PC-9 (cell line): ENCODE data around the gene KRT4. TPM values are rescaled to one million over a fixed set of nuclear protein-coding genes. Genes with fewer than 3 reads are reported as not detected.

Source experiments
- BruUV-seq: library from RNA; stranded (reverse); fragments of 400-500 nt; replicated peaks from 2 replicates; lab custom pipeline; 2021; lab: Mats Ljungman, UMichigan
- CTCF ChIA-PET: fragments of 300-600 bp; sonication (Branson Sonifier 250); formaldehyde crosslinking; loops from one replicate; lab custom pipeline; 2022; ENCODE audit warnings: antibody characterized with exemption; lab: Charles Lee
- POLR2A ChIA-PET: fragments of 300-600 bp; sonication (Branson Sonifier 250); formaldehyde crosslinking; loops from one replicate; lab custom pipeline; 2022; ENCODE audit warnings: antibody characterized with exemption; ENCODE audit not compliant: unreplicated experiment; lab: Charles Lee
- DNase-seq, 2 experiments: peaks; one replicate each; pipeline versions ENCODE4 v3.0.0 to v3.0.0-alpha.2; 2015 to 2022; ENCODE audit warnings: mixed read lengths in 1 of 2
- H2AFZ ChIP-seq: fragments of 200-600 bp; sonication (generic); 2 replicates; pipeline ENCODE4 v1.8.1; 2017; ENCODE audit warnings: antibody characterized with exemption
- H3F3A ChIP-seq: fragments of 200-600 bp; sonication (generic); 2 replicates; pipeline ENCODE4 v1.8.1; 2017; ENCODE audit warnings: antibody characterized with exemption, mild to moderate bottlenecking, low read depth; ENCODE audit not compliant: insufficient read depth
- H3K27ac ChIP-seq: fragments of 200-600 bp; sonication (generic); 2 replicates; pipeline ENCODE4 v1.6.1; 2016; ENCODE audit warnings: mixed run types
- H3K27me3 ChIP-seq: fragments of 200-600 bp; sonication (generic); 2 replicates; pipeline ENCODE4 v1.6.1; 2016; ENCODE audit warnings: low read depth, mixed run types; ENCODE audit not compliant: insufficient read depth
- H3K36me3 ChIP-seq: fragments of 200-600 bp; sonication (generic); 2 replicates; pipeline ENCODE4 v1.6.1; 2016; ENCODE audit warnings: low read depth, mixed run types
- H3K4me1 ChIP-seq: fragments of 200-600 bp; sonication (generic); replicated peaks from 2 replicates; pipeline ENCODE4 v1.6.1; 2016; ENCODE audit warnings: mixed run types; ENCODE audit not compliant: insufficient read depth
- H3K4me2 ChIP-seq: fragments of 200-600 bp; sonication (generic); 2 replicates; pipeline ENCODE4 v1.6.1; 2017; ENCODE audit warnings: mixed run types
- H3K4me3 ChIP-seq: fragments of 200-600 bp; sonication (generic); 2 replicates; pipeline ENCODE4 v1.6.1; 2016; ENCODE audit warnings: mixed run types
- H3K79me2 ChIP-seq: fragments of 200-600 bp; sonication (generic); 2 replicates; pipeline ENCODE4 v1.6.1; 2017; ENCODE audit warnings: low read depth, mixed run types
- H3K9me2 ChIP-seq: fragments of 200-600 bp; sonication (generic); 2 replicates; pipeline ENCODE4 v1.8.1; 2017; ENCODE audit warnings: mild to moderate bottlenecking; ENCODE audit not compliant: insufficient read depth
- H3K9me3 ChIP-seq: fragments of 200-600 bp; sonication (generic); 2 replicates; pipeline ENCODE4 v1.8.1; 2016; ENCODE audit warnings: low read depth; ENCODE audit not compliant: insufficient read depth
- H4K20me1 ChIP-seq: fragments of 200-600 bp; sonication (generic); 2 replicates; pipeline ENCODE4 v1.8.1; 2017; ENCODE audit not compliant: insufficient read depth
- EZH2 ChIP-seq: fragments of 200-600 bp; sonication (generic); IDR thresholded peaks from 2 replicates; pipeline ENCODE4 v1.8.0; 2017; ENCODE audit warnings: antibody characterized with exemption, low read depth
- intact Hi-C: fragments of 100-400 bp; cut with micrococcal nuclease; formaldehyde crosslinking; loops from one replicate; pipeline ENCODE4 v1.10.0; 2022; ENCODE audit not compliant: unreplicated experiment
- total RNA-seq: library from RNA; stranded (reverse); gene quantifications from 2 replicates; pipeline ENCODE4 v1.2.3, GENCODE V29; 2021
- TF ChIP-seq, protein P1 (sequence below): fragments of 200-600 bp; sonication (generic); conservative IDR thresholded peaks from 2 replicates; pipeline ENCODE4 v1.6.1; 2017; ENCODE audit warnings: mixed run types, antibody characterized with exemption, mild to moderate bottlenecking, moderate library complexity

The KRT4 gene
- total RNA-seq, 1 experiment from 2014 or later = 3.0 TPM

DNA sequence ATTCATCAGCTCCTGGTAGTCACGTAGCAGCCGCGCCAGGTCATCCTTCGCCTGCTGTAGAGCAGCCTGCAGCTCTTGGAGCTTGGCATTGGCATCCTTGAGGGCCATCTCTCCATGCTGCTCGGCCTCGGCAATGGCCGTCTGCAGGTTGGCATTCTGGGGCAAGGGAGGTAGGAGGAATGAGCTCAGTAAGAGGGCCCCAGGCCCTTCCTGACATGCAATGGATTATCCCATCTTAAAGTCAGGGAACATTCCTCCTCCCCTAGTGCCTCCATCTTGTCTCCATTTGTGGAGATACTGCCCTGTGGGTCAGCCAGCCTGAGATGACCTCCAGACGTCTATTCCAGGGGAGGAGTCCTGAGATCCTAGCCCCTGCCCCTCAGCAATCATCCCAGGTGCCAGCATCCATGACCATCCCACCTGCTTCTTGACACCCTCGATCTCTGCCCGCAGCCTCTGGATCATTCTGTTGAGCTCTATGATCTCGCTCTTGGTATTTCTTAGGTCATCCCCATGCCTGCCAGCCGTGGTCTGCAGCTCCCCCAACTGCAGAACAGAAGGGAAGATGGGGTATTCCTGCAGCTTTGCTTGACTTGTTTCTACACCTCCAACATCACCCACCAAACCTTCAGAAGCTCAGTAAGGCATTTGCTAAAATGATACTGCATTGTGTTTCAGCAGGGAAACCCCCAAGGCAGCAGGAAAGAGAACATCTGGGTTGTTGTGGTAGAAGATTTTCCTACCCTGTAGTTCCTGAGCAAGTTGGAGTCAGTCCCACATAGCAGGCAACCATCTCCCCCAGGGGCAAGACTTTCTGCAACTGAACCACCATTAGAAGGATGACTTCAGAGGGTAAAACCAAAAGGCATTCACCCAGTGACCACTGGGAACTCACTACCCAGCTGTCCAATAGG is 22.4 kb downstream of the KRT4 start:
- no peak overlapping the region for H3K4me2 ChIP-seq
- peaks cover 12% of the 10 kb centered on the region; the same call in 1 of the 2 replicates for H3F3A ChIP-seq
- CTCF ChIA-PET = no interaction called here
- H3K36me3 ChIP-seq = no peaks in the 10 kb centered on the region
- no peak overlapping the region for H2AFZ ChIP-seq
- TF ChIP-seq, protein P1, sequence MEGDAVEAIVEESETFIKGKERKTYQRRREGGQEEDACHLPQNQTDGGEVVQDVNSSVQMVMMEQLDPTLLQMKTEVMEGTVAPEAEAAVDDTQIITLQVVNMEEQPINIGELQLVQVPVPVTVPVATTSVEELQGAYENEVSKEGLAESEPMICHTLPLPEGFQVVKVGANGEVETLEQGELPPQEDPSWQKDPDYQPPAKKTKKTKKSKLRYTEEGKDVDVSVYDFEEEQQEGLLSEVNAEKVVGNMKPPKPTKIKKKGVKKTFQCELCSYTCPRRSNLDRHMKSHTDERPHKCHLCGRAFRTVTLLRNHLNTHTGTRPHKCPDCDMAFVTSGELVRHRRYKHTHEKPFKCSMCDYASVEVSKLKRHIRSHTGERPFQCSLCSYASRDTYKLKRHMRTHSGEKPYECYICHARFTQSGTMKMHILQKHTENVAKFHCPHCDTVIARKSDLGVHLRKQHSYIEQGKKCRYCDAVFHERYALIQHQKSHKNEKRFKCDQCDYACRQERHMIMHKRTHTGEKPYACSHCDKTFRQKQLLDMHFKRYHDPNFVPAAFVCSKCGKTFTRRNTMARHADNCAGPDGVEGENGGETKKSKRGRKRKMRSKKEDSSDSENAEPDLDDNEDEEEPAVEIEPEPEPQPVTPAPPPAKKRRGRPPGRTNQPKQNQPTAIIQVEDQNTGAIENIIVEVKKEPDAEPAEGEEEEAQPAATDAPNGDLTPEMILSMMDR = no peak
- TF ChIP-seq EZH2 = no peak
- H3K9me3 ChIP-seq = no peaks in the 10 kb centered on the region
- POLR2A ChIA-PET = no interaction called here
- intact Hi-C loops = no loop called here
- H3K4me3 ChIP-seq = no peak overlapping the region
- H3K9me2 ChIP-seq = no peaks in the 10 kb centered on the region
- DNase-seq = no peak
- H3K79me2 ChIP-seq = no peaks in the 10 kb centered on the region
- H3K4me1 ChIP-seq = peaks cover 18% of the 10 kb centered on the region
- no TSS peak for BruUV-seq
- H4K20me1 ChIP-seq = no peaks in the 10 kb centered on the region
- H3K27ac ChIP-seq = no peak overlapping the region
- no peaks in the 10 kb centered on the region for H3K27me3 ChIP-seq

DNA sequence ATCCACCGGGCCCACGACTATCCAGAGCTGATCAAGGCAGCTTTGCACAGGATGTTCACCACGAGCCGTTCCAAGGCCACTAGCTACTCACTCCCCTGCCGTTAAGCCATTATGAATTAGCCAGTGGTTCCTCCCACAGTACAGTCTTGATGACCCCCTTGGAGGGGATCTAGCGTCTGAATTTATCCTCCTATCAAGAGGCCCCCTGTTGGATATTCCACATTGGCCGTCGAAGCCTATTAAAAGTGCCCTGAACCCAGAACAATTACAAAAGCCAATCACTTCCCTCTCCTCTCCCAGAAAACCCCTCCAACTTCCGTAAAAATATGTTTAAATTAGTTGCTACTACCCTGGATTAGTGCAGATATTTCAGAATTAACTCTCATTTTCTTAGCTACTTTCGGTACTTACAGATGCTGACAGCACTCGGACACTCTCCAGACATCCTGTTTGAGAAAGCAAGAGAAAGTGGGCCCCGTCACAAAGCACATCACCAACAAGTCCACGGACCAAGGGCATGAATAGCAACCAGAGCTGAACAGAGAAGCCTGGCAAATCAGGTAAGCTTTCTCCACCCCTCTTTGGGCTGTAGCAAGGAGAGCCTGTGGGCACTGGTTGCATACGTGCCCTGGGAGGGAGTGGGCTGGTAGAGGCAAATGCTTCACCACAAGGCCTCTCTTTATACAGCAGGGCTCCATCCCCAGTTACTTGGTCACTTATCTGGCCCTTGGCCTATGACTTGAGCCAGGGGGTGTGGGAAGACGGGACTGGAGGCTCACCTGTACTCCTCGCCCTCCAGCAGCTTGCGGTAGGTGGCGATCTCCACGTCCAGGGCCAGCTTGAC is 23.3 kb downstream of the KRT4 start:
- ChIA-PET POLR2A (interaction anchor here (0.6 kb wide), 1 partner anchor 645 kb away, joined by 3 read pairs; no protein-coding TSS in a partner anchor), CTCF (no interaction called here)
- Histone ChIP-seq H3F3A (peaks cover 12% of the 10 kb centered on the region; the same call in 1 of the 2 replicates), H3K27me3 (no peaks in the 10 kb centered on the region), H3K9me3 (no peaks in the 10 kb centered on the region), H3K9me2 (no peaks in the 10 kb centered on the region), H3K4me1 (peaks cover 17% of the 10 kb centered on the region), H3K36me3 (no peaks in the 10 kb centered on the region), H3K4me2 (no peak overlapping the region), H3K4me3 (no peak overlapping the region), H2AFZ (no peak overlapping the region), H3K79me2 (no peaks in the 10 kb centered on the region), H3K27ac (no peak overlapping the region), H4K20me1 (no peaks in the 10 kb centered on the region)
- intact Hi-C loops = no loop called here
- no TSS peak for BruUV-seq
- TF ChIP-seq, protein P1 = no peak
- TF ChIP-seq EZH2 = no peak
- no peak for DNase-seq

DNA sequence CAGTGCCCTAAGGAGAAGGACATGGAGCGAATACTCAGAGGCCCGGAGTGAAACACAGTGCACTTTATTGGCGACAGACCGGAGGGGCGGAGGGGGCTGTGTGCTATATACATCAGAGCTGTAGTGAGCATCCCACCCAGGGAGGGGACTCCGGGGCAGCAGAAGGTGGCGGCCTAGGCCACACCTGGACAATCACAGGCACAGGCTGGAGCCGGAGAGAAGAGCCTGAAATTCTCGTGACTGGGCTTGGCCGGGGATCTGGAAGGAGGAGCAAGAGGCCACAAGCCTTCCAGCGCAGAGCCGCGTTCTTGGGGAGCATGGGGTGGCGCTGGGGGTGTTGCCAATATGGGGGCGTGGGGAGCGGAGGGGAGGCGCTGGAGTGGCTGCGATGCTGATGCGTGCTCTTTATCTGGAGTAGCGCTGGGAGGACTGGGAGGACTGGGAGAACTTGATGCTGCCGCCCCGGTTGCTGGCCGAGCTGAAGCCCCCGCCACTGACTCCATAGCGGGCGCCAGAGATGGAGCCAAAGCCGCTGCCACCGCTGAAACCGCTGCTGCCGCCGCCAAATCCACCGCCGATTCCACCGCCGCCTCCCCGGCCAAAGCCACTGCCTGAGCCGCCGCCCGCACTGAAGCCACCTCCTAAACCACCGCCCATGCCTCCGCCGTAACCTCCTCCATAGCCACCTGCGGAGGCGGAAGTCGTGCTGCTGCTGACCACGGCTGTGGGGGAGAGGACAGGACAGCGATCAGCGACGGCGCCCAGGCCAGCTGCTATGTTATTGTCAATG is 24.1 kb downstream of the KRT4 start:
- H2AFZ ChIP-seq = no peak overlapping the region
- H3K4me3 ChIP-seq = no peak overlapping the region
- intact Hi-C loops = no loop called here
- H3K9me2 ChIP-seq = no peaks in the 10 kb centered on the region
- H4K20me1 ChIP-seq = no peaks in the 10 kb centered on the region
- H3F3A ChIP-seq = peaks cover 10% of the 10 kb centered on the region; the same call in 1 of the 2 replicates
- no peaks in the 10 kb centered on the region for H3K79me2 ChIP-seq
- DNase-seq = peak in 1 of 2 experiments; percentile 55
- no TSS peak for BruUV-seq
- ChIA-PET CTCF (no interaction called here), POLR2A (interaction anchor here (0.6 kb wide), 1 partner anchor 644 kb away, joined by 3 read pairs; no protein-coding TSS in a partner anchor)
- peaks cover 13% of the 10 kb centered on the region for H3K4me1 ChIP-seq
- H3K27ac ChIP-seq = no peak overlapping the region
- H3K27me3 ChIP-seq = no peaks in the 10 kb centered on the region
- H3K9me3 ChIP-seq = no peaks in the 10 kb centered on the region
- H3K36me3 ChIP-seq = no peaks in the 10 kb centered on the region
- TF ChIP-seq, protein P1 = no peak
- TF ChIP-seq EZH2 = no peak
- no peak overlapping the region for H3K4me2 ChIP-seq
